PC-3 (cell line): ENCODE measurements around the gene MPV17. TPM values are rescaled to one million over a fixed set of nuclear protein-coding genes. Genes with fewer than 3 reads are reported as not detected.

ENCODE experiments used
- ATAC-seq: fragments of 200-7000 bp; cut with Tn5 transposase; 2 replicates; pipeline ENCODE4 v1.9.1; 2020; ENCODE audit warnings: mild to moderate bottlenecking, moderate library complexity
- BruUV-seq: library from RNA; stranded (reverse); fragments of 400-500 nt; replicated peaks from 2 replicates; lab custom pipeline; 2021; lab: Mats Ljungman, UMichigan
- CTCF ChIA-PET: fragments of 300-600 bp; sonication (Branson Sonifier 250); formaldehyde crosslinking; loops from one replicate; lab custom pipeline; 2022; ENCODE audit warnings: antibody characterized with exemption; lab: Charles Lee
- POLR2A ChIA-PET: fragments of 300-600 bp; sonication (Branson Sonifier 250); formaldehyde crosslinking; loops from one replicate; lab custom pipeline; 2022; ENCODE audit warnings: antibody characterized with exemption; ENCODE audit not compliant: unreplicated experiment; lab: Charles Lee
- DNase-seq: peaks from one replicate; pipeline ENCODE4 v3.0.0-alpha.2; 2015
- H2AFZ ChIP-seq: fragments of 300-600 bp; sonication (generic); 2 replicates; pipeline ENCODE4 v1.6.0; 2016; ENCODE audit warnings: antibody characterized with exemption, low read length
- H3F3A ChIP-seq: fragments of 300-600 bp; sonication (generic); one replicate; pipeline ENCODE4 v1.6.0; 2017; ENCODE audit warnings: antibody characterized with exemption, low read length, control low read depth, mild to moderate bottlenecking; ENCODE audit not compliant: unreplicated experiment
- H3K27ac ChIP-seq: fragments of 300-600 bp; sonication (generic); 2 replicates; pipeline ENCODE4 v1.5.1; 2016; ENCODE audit warnings: mild to moderate bottlenecking, low read length
- H3K27me3 ChIP-seq: fragments of 300-600 bp; sonication (generic); 2 replicates; pipeline ENCODE4 v1.6.1; 2016; ENCODE audit warnings: low read length, mixed read lengths
- H3K36me3 ChIP-seq: fragments of 300-600 bp; sonication (generic); 2 replicates; pipeline ENCODE4 v1.6.1; 2016; ENCODE audit warnings: low read depth, mixed run types, low read length, mixed read lengths
- H3K4me1 ChIP-seq: fragments of 300-600 bp; sonication (generic); 2 replicates; pipeline ENCODE4 v1.5.1; 2016; ENCODE audit warnings: low read length; ENCODE audit not compliant: insufficient read depth
- H3K4me2 ChIP-seq: fragments of 300-600 bp; sonication (generic); 2 replicates; pipeline ENCODE4 v1.6.0; 2016; ENCODE audit warnings: low read length
- H3K4me3 ChIP-seq: fragments of 300-600 bp; sonication (generic); 2 replicates; pipeline ENCODE4 v1.5.1; 2016; ENCODE audit warnings: mild to moderate bottlenecking, low read length, mixed read lengths
- H3K79me2 ChIP-seq: fragments of 300-600 bp; sonication (generic); 2 replicates; pipeline ENCODE4 v1.6.1; 2017; ENCODE audit warnings: low read length, mixed read lengths
- H3K9ac ChIP-seq: fragments of 300-600 bp; sonication (generic); 2 replicates; pipeline ENCODE4 v1.6.0; 2016; ENCODE audit warnings: mild to moderate bottlenecking, low read length
- H3K9me2 ChIP-seq: fragments of 300-600 bp; sonication (generic); replicated peaks from 2 replicates; pipeline ENCODE4 v1.6.1; 2016; ENCODE audit warnings: mixed run types, low read length, mixed read lengths
- H3K9me3 ChIP-seq: fragments of 300-600 bp; sonication (generic); 2 replicates; pipeline ENCODE4 v1.6.1; 2016; ENCODE audit warnings: low read length, mixed read lengths
- H4K20me1 ChIP-seq: fragments of 300-600 bp; sonication (generic); 2 replicates; pipeline ENCODE4 v1.6.1; 2016; ENCODE audit warnings: low read length, mixed read lengths
- EZH2 ChIP-seq: fragments of 300-600 bp; sonication (generic); IDR thresholded peaks from one replicate; pipeline ENCODE4 v1.6.1; 2017; ENCODE audit warnings: antibody characterized with exemption, mild to moderate bottlenecking, low read length; ENCODE audit not compliant: unreplicated experiment
- EZH2phosphoT487 ChIP-seq: fragments of 300-600 bp; sonication (generic); IDR thresholded peaks from 2 replicates; pipeline ENCODE4 v1.6.1; 2018; ENCODE audit warnings: mild to moderate bottlenecking, antibody characterized with exemption, low read length, borderline replicate concordance
- intact Hi-C: fragments of 100-400 bp; cut with micrococcal nuclease; formaldehyde crosslinking; loops from 2 replicates; pipeline ENCODE4 v1.9.0; 2023
- total RNA-seq: library from RNA; depleted of rRNA; stranded (reverse); fragments of >200 nt; gene quantifications from 2 replicates; pipeline ENCODE4 v1.2.3, GENCODE V29; 2014
- TF ChIP-seq, protein P1 (sequence below): fragments of 300-600 bp; sonication (generic); conservative IDR thresholded peaks from 2 replicates; pipeline ENCODE4 v1.5.1; 2017; ENCODE audit warnings: antibody characterized with exemption, low read depth, mild to moderate bottlenecking, low read length

The MPV17 gene
- total RNA-seq, 1 experiment from 2014 or later = 59.2 TPM

DNA sequence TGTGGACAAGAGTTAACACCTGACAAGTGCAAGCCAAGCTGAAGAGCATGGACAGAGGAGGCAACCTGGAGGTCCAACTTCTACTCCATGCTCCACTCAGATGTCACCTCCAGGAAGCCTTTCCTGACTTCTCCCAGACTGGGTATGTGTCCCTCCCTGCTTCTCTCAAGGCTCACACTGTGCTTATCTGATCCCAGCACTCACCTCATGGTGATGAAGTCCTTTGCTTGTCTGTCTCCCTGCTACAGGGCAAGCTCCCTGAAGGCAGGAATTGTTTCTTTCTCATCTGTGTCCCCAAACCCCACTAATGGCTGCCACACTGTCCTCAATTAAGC is 57.4 kb downstream of the MPV17 start:
- 0 out of 2 replicates have a peak overlapping the region, but pooled peaks have one; percentile 96 for H2AFZ ChIP-seq
- no peaks in the 10 kb centered on the region for H3K36me3 ChIP-seq
- POLR2A ChIA-PET = no interaction called here
- no peaks in the 10 kb centered on the region for H3K9me3 ChIP-seq
- H3K4me3 ChIP-seq = no peak overlapping the region
- no peak for ATAC-seq
- H3K9me2 ChIP-seq = no peaks in the 10 kb centered on the region
- H3K4me1 ChIP-seq = peaks cover 18% of the 10 kb centered on the region; the same call in 1 of the 2 replicates
- no TSS peak for BruUV-seq
- no peak overlapping the region for H3K9ac ChIP-seq
- DNase-seq = no peak
- H3K27ac ChIP-seq = no peak overlapping the region
- intact Hi-C loops = no loop called here
- H3K4me2 ChIP-seq = peak overlapping the region; percentile 93; the same call in 1 of the 2 replicates
- CTCF ChIA-PET = no interaction called here
- no peaks in the 10 kb centered on the region for H3F3A ChIP-seq
- no peaks in the 10 kb centered on the region for H4K20me1 ChIP-seq
- TF ChIP-seq, protein P1, sequence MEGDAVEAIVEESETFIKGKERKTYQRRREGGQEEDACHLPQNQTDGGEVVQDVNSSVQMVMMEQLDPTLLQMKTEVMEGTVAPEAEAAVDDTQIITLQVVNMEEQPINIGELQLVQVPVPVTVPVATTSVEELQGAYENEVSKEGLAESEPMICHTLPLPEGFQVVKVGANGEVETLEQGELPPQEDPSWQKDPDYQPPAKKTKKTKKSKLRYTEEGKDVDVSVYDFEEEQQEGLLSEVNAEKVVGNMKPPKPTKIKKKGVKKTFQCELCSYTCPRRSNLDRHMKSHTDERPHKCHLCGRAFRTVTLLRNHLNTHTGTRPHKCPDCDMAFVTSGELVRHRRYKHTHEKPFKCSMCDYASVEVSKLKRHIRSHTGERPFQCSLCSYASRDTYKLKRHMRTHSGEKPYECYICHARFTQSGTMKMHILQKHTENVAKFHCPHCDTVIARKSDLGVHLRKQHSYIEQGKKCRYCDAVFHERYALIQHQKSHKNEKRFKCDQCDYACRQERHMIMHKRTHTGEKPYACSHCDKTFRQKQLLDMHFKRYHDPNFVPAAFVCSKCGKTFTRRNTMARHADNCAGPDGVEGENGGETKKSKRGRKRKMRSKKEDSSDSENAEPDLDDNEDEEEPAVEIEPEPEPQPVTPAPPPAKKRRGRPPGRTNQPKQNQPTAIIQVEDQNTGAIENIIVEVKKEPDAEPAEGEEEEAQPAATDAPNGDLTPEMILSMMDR = no peak
- TF ChIP-seq EZH2phosphoT487 = no peak
- TF ChIP-seq EZH2 = no peak
- H3K79me2 ChIP-seq = no peaks in the 10 kb centered on the region
- peaks cover 50% of the 10 kb centered on the region for H3K27me3 ChIP-seq

DNA sequence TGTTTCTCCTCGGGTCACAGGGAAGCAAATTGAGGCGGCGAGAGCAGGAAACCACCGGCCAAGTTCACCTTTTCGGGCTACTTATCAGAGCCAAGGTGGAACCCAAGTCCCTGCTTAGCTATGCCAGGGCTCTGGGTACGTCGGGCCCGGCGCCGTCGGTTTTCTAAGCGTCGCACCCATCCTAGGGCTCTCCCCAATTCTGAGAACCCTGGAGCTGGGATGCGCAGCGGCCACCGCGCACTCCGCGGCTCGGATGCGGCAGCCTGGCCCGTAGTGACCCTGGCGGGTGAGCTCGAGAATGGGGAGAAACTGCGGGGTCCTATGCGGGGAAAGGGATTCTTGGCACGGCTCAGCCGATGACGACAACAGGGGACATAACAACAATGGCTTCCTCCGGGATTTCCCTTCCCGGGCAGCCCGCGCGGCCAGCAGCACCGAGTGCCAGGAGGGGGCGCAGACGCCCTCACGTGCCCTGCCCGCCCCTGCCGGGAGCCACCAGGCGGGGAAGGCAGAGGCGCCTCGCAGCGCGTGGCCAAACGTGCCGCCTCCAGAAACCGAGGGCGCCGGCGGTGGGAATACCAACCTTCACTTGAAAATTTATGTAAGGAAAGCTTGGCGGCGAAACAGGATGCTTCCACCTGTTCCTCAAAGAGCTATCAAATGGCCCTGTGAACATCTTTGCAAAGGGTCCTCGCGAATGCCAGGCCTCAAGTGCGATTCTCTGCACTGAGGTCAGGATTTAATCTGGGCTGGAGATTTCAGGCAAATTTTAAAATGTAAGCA is 58.0 kb downstream of the MPV17 start:
- H3K79me2 ChIP-seq = no peaks in the 10 kb centered on the region
- H3K9me3 ChIP-seq = no peaks in the 10 kb centered on the region
- H3F3A ChIP-seq = no peaks in the 10 kb centered on the region
- H3K9ac ChIP-seq = no peak overlapping the region
- H3K4me1 ChIP-seq = peaks cover 18% of the 10 kb centered on the region; the same call in 1 of the 2 replicates
- intact Hi-C loops = no loop called here
- no peaks in the 10 kb centered on the region for H3K9me2 ChIP-seq
- CTCF ChIA-PET = no interaction called here
- peaks cover 54% of the 10 kb centered on the region for H3K27me3 ChIP-seq
- no peaks in the 10 kb centered on the region for H3K36me3 ChIP-seq
- ATAC-seq = peak; percentile 69
- BruUV-seq = no TSS peak
- peak overlapping the region; percentile 71 for H3K4me3 ChIP-seq
- no peaks in the 10 kb centered on the region for H4K20me1 ChIP-seq
- TF ChIP-seq, protein P1 = peak; percentile 71
- no peak for TF ChIP-seq EZH2
- TF ChIP-seq EZH2phosphoT487 = no peak
- H2AFZ ChIP-seq = peak overlapping the region; percentile 96
- H3K4me2 ChIP-seq = peak overlapping the region; percentile 93
- POLR2A ChIA-PET = no interaction called here
- no peak overlapping the region for H3K27ac ChIP-seq
- DNase-seq = peak; percentile 58

DNA sequence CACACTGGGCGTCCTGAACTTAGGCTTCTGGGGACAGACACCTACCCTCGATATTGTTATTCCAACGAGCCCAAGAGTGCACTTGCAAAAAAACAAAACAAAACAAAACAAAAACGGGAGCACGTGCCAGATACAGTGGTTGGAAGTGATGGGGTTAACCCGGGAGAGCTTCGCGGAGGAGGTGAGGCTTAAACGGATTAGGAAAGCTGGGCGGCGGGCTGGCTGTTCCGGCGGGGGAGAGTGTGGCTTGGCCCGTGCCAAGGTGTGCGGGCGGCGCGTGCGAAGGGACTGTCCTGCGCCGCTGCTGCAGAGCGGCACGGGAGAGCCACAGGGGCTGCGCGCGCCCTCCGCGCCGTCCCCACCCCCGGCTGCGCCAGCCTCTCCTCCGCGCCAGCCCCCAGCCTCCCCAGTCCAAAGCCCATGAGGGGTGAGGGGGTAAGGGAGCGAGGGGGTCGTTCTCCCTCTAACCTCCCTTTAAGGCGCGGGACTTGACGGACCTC is 58.6 kb downstream of the MPV17 start:
- CTCF ChIA-PET = interaction anchor here (0.6 kb wide), 1 partner anchor 13 kb away, joined by 4 read pairs; no protein-coding TSS in a partner anchor
- H3K27ac ChIP-seq = no peak overlapping the region
- H3K79me2 ChIP-seq = no peaks in the 10 kb centered on the region
- POLR2A ChIA-PET = no interaction called here
- H3K4me1 ChIP-seq = peaks cover 18% of the 10 kb centered on the region; the same call in 1 of the 2 replicates
- H3K4me2 ChIP-seq = peak overlapping the region; percentile 93
- peaks cover 54% of the 10 kb centered on the region for H3K27me3 ChIP-seq
- H4K20me1 ChIP-seq = no peaks in the 10 kb centered on the region
- intact Hi-C loops = no loop called here
- no peaks in the 10 kb centered on the region for H3F3A ChIP-seq
- H3K9me2 ChIP-seq = no peaks in the 10 kb centered on the region
- no peak overlapping the region for H3K9ac ChIP-seq
- DNase-seq = no peak
- H2AFZ ChIP-seq = peak overlapping the region; percentile 96
- TF ChIP-seq EZH2 (no peak), EZH2phosphoT487 (peak; percentile 63; the same call in 1 of the 2 replicates)
- TF ChIP-seq, protein P1 = no peak
- no peaks in the 10 kb centered on the region for H3K9me3 ChIP-seq
- H3K4me3 ChIP-seq = peak overlapping the region; percentile 71
- BruUV-seq = no TSS peak
- H3K36me3 ChIP-seq = no peaks in the 10 kb centered on the region
- ATAC-seq = peak; percentile 17
